GM12878 (cell line): ENCODE measurements around the gene USP36.

Experiments
- BCLAF1 ChIP-seq: fragments of 450-650 bp; IDR thresholded peaks from 2 replicates; pipeline ENCODE4 v1.6.1; 2017; ENCODE audit warnings: antibody characterized with exemption, mild to moderate bottlenecking, moderate library complexity
- CBFB ChIP-seq: IDR thresholded peaks from 2 replicates; pipeline ENCODE4 v1.6.1; 2016; ENCODE audit warnings: antibody characterized with exemption, low read depth

- TF ChIP-seq CBFB (no peak), BCLAF1 (no peak)
Measured at GRCh38 chr17:78824240-78824639, 16.4 kb downstream of the USP36 start.
